H1 (cell line): ENCODE results near the gene MED10. TPM values are rescaled to one million over a fixed set of nuclear protein-coding genes. Genes with fewer than 3 reads are reported as not detected.

Experiments
- CTCF ChIA-PET: fragments of 300-600 bp; sonication (Branson Sonifier 250); formaldehyde crosslinking; loops from one replicate; lab custom pipeline; 2021; ENCODE audit not compliant: partially characterized antibody; lab: Charles Lee
- POLR2A ChIA-PET: fragments of 300-600 bp; sonication (Branson Sonifier 250); formaldehyde crosslinking; loops from one replicate; lab custom pipeline; 2021; ENCODE audit warnings: inconsistent platforms; ENCODE audit not compliant: partially characterized antibody; lab: Charles Lee
- DNase-seq, 2 experiments: peaks; one replicate each; pipeline versions ENCODE4 v3.0.0 to v3.0.0-alpha.2; 2010 to 2022; ENCODE audit warnings: low spot score in 2 of 2, low read depth in 1 of 2, mixed read lengths in 1 of 2
- FAIRE-seq: peaks from 2 replicates; lab custom pipeline; 2011; peaks lifted over from hg19 to GRCh38; lab: Jason Lieb, UNC
- H2AFZ ChIP-seq: 2 replicates; pipeline ENCODE4 v1.8.1; 2012; ENCODE audit warnings: low read length, inconsistent platforms
- H2AK5ac ChIP-seq: 2 replicates; pipeline ENCODE4 v1.6.1; 2013; ENCODE audit warnings: low read depth, low read length
- H2BK120ac ChIP-seq: replicated peaks from 2 replicates; pipeline ENCODE3; 2013; ENCODE audit warnings: low read depth, low read length, inconsistent platforms
- H2BK12ac ChIP-seq: 2 replicates; pipeline ENCODE4 v1.6.1; 2013; ENCODE audit warnings: low read depth, low read length
- H2BK15ac ChIP-seq: 2 replicates; pipeline ENCODE4 v1.6.1; 2013; ENCODE audit warnings: low read length
- H2BK20ac ChIP-seq: 2 replicates; pipeline ENCODE4 v1.6.1; 2013; ENCODE audit warnings: low read length
- H2BK5ac ChIP-seq: 2 replicates; pipeline ENCODE4 v1.6.1; 2013; ENCODE audit warnings: low read depth, low read length
- H3K14ac ChIP-seq: 2 replicates; pipeline ENCODE4 v1.6.1; 2013; ENCODE audit warnings: inconsistent platforms; ENCODE audit not compliant: insufficient read length
- H3K18ac ChIP-seq: 2 replicates; pipeline ENCODE4 v1.6.1; 2013; ENCODE audit warnings: low read length; ENCODE audit errors: extremely low read depth
- H3K23ac ChIP-seq: 2 replicates; pipeline ENCODE4 v1.6.1; 2013; ENCODE audit warnings: inconsistent platforms; ENCODE audit not compliant: insufficient read length
- H3K23me2 ChIP-seq: 2 replicates; pipeline ENCODE4 v1.6.1; 2013; ENCODE audit warnings: low read depth, low read length
- H3K27ac ChIP-seq: 2 replicates; pipeline ENCODE4 v1.6.1; 2011; ENCODE audit warnings: low read depth, low read length, inconsistent platforms
- H3K27me3 ChIP-seq, 4 experiments: replicated peaks in 1 of 4; 1 replicate in 1 of 4; 2 replicates in 3 of 4; pipeline versions ENCODE4 v1.6.1 to v1.8.1; 2011 to 2013; ENCODE audit warnings: low read length in 3 of 4, mild to moderate bottlenecking in 3 of 4, inconsistent platforms in 2 of 4, mixed read lengths in 2 of 4, moderate library complexity in 1 of 4; ENCODE audit not compliant: control insufficient read depth in 3 of 4, insufficient read depth in 3 of 4; ENCODE audit errors: extremely low read depth in 1 of 4
- H3K36me3 ChIP-seq, 4 experiments: 2 replicates each; pipeline versions ENCODE4 v1.6.1 to v1.8.1; 2011 to 2013; ENCODE audit warnings: mild to moderate bottlenecking in 4 of 4, low read length in 3 of 4, moderate library complexity in 2 of 4, control low read depth in 1 of 4, inconsistent platforms in 1 of 4; ENCODE audit not compliant: insufficient read depth in 4 of 4, control insufficient read depth in 2 of 4
- H3K4ac ChIP-seq: replicated peaks from 2 replicates; pipeline ENCODE3; 2013; ENCODE audit warnings: low read length, low read depth, mixed read lengths, inconsistent platforms; ENCODE audit not compliant: insufficient read length
- H3K4me1 ChIP-seq, 4 experiments: replicated peaks in 1 of 4; 1 replicate in 1 of 4; 2 replicates in 3 of 4; pipeline versions ENCODE4 v1.6.1 to v1.8.1; 2011 to 2013; ENCODE audit warnings: low read length in 3 of 4, inconsistent platforms in 2 of 4, mixed read lengths in 1 of 4; ENCODE audit not compliant: insufficient read depth in 4 of 4, control insufficient read depth in 3 of 4
- H3K4me2 ChIP-seq, 2 experiments: 2 replicates each; pipeline versions ENCODE4 v1.6.1 to v1.8.1; 2011 to 2013; ENCODE audit warnings: low read depth in 2 of 2, low read length in 2 of 2, control low read depth in 1 of 2, inconsistent platforms in 1 of 2, mild to moderate bottlenecking in 1 of 2; ENCODE audit not compliant: insufficient read depth in 1 of 2
- H3K4me3 ChIP-seq, 4 experiments: fragments of 200-600, 300-600 bp in 1 of 4; sonication (generic), shearing (Covaris generic), sonication (Bioruptor Twin) in 1 of 4; 2 replicates each; pipeline versions ENCODE4 v1.5.1 to v1.8.1; 2011 to 2016; ENCODE audit warnings: low read length in 4 of 4, low read depth in 3 of 4, control low read depth in 2 of 4, inconsistent platforms in 2 of 4, mild to moderate bottlenecking in 2 of 4, mixed read lengths in 1 of 4, moderate library complexity in 1 of 4; ENCODE audit not compliant: insufficient read depth in 2 of 4; ENCODE audit errors: extremely low read depth in 1 of 4
- H3K56ac ChIP-seq: replicated peaks from 2 replicates; pipeline ENCODE3; 2013; ENCODE audit warnings: low read depth, mild to moderate bottlenecking, mixed read lengths, low read length, inconsistent platforms; ENCODE audit not compliant: insufficient read length
- H3K79me1 ChIP-seq: 2 replicates; pipeline ENCODE4 v1.6.1; 2013; ENCODE audit warnings: low read depth, low read length, control low read depth
- H3K79me2 ChIP-seq, 2 experiments: 2 replicates each; pipeline versions ENCODE4 v1.6.1 to v1.8.1; 2012 to 2013; ENCODE audit warnings: low read length in 2 of 2, mild to moderate bottlenecking in 2 of 2, inconsistent platforms in 1 of 2; ENCODE audit not compliant: insufficient read depth in 2 of 2, control insufficient read depth in 1 of 2
- H3K9ac ChIP-seq, 4 experiments: replicated peaks in 1 of 4; 1 replicate in 1 of 4; 2 replicates in 3 of 4; pipeline versions ENCODE4 v1.6.1 to v1.8.1; 2011 to 2013; ENCODE audit warnings: low read depth in 3 of 4, low read length in 3 of 4, control low read depth in 2 of 4, mild to moderate bottlenecking in 2 of 4, moderate library complexity in 2 of 4, inconsistent platforms in 1 of 4; ENCODE audit errors: extremely low read depth in 1 of 4
- H3K9me3 ChIP-seq, 2 experiments: 2 replicates each; pipeline versions ENCODE4 v1.6.1 to v1.8.1; 2012 to 2013; ENCODE audit warnings: mild to moderate bottlenecking in 2 of 2, moderate library complexity in 2 of 2, control low read depth in 1 of 2, inconsistent platforms in 1 of 2, low read depth in 1 of 2, low read length in 1 of 2, mixed read lengths in 1 of 2; ENCODE audit not compliant: insufficient read depth in 2 of 2
- H4K20me1 ChIP-seq, 2 experiments: replicated peaks in 1 of 2; 2 replicates each; pipeline versions ENCODE3 to v1.8.1; 2011 to 2013; ENCODE audit warnings: inconsistent platforms in 2 of 2, low read length in 2 of 2, mild to moderate bottlenecking in 1 of 2; ENCODE audit not compliant: insufficient read depth in 2 of 2, control insufficient read depth in 1 of 2
- H4K5ac ChIP-seq: 2 replicates; pipeline ENCODE4 v1.6.1; 2013; ENCODE audit warnings: low read length, low read depth, mixed read lengths, inconsistent platforms; ENCODE audit not compliant: insufficient read length
- H4K8ac ChIP-seq: 2 replicates; pipeline ENCODE4 v1.8.0; 2013; ENCODE audit warnings: mild to moderate bottlenecking, moderate library complexity, low read length, inconsistent platforms; ENCODE audit not compliant: insufficient read depth; ENCODE audit errors: extremely low read depth
- H4K91ac ChIP-seq: replicated peaks from 2 replicates; pipeline ENCODE3; 2013; ENCODE audit warnings: low read length, mixed read lengths, inconsistent platforms; ENCODE audit not compliant: insufficient read length
- ASH2L ChIP-seq: fragments of 200-600, 300-600 bp; sonication (generic); IDR thresholded peaks from one replicate; pipeline ENCODE4 v1.7.1; 2017; ENCODE audit warnings: low read length
- JUND ChIP-seq: IDR thresholded peaks from 2 replicates; pipeline ENCODE4 v1.6.1; 2011; ENCODE audit warnings: mild to moderate bottlenecking, improper control_type of control experiment, low read length
- WGBS, 2 experiments: shearing (Covaris generic) in 1 of 2; methylation state at CpG; one replicate each; pipeline versions ENCODE4 v1.1.6 to v1.1.7; 2013 to 2015; ENCODE audit warnings: low lambda C conversion rate in 2 of 2, mixed read lengths in 2 of 2, inconsistent platforms in 1 of 2, low coverage in 1 of 2, missing lambda C conversion rate in 1 of 2; ENCODE audit not compliant: insufficient replicate concordance in 2 of 2, insufficient coverage in 1 of 2, insufficient read length in 1 of 2; ENCODE audit errors: extremely low coverage in 1 of 2, missing lambda C conversion rate in 1 of 2; 5-methylcytosine and 5-hydroxymethylcytosine counted together
- polyA plus RNA-seq, 7 experiments: library from polyadenylated mRNA; depleted of rRNA in 3 of 7; stranded (reverse) in 5 of 7; unstranded in 2 of 7; fragments of >200 nt in 5 of 7; fragments of 200-250 nt in 2 of 7; gene quantifications; 1 replicate in 5 of 7; 2 replicates in 1 of 7; 4 replicates in 1 of 7; pipeline versions ENCODE4 v1.2.1 to v1.2.3, GENCODE V29; 2011 to 2013; ENCODE audit warnings: missing spikeins in 2 of 7, mixed read lengths in 2 of 7
- total RNA-seq: library from RNA; stranded (reverse); fragmentation: NEBNext Ultra II Directional; extraction: Animal tissue kit (Norgen Biotek cat#: 25700); gene quantifications from 2 replicates; pipeline ENCODE4 v1.2.1, GENCODE V29; 2021
- TF ChIP-seq, protein P1 (sequence below): IDR thresholded peaks from 2 replicates; pipeline ENCODE4 v1.6.1; 2011; ENCODE audit warnings: low read depth, mild to moderate bottlenecking, low read length; ENCODE audit not compliant: insufficient read depth

The MED10 gene
- total and polyA plus RNA-seq, 2 of the 8 experiments (the other 6 are each of a cell fraction or from before 2014, with no cell fraction given), result 20.1 to 23.2 TPM

DNA sequence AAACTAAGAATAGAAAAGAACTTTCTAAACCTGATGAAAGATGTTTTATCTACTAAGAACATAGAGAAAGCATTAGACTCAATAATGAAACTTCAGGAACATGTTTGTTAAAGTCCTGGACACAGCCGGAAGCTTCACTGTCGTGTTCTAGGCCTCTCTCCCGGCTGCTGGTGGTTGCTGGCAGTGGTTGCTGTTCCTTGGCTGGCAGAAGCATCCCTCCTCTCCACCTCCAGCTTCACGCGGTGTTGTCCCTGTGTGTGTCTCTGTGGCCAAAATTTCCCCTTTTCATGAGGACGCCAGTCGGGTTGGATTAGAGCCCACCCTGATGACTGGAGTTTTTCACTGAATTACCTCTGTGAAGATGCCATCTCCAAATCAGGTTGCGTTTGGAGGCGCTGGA, 6.5 kb upstream of the MED10 start:
- Histone ChIP-seq H3K4me3 (no peak overlapping the region), H2BK120ac (no peak overlapping the region), H3K14ac (no peak overlapping the region), H2BK12ac (no peak overlapping the region), H3K79me1 (no peaks in the 10 kb centered on the region), H3K9me3 (no peaks in the 10 kb centered on the region), H4K91ac (no peak overlapping the region), H3K4me1 (peaks cover 0 to 9% (median 2%) of the 10 kb centered on the region in 4 experiments; a peak in 2 of 7 replicates), H3K27ac (no peak overlapping the region), H2AFZ (no peak overlapping the region), H4K20me1 (no peaks in the 10 kb centered on the region), H3K18ac (no peak overlapping the region), H3K9ac (no peak overlapping the region), H4K8ac (peak overlapping the region; percentile 73; the same call in 1 of the 2 replicates), H3K4me2 (no peak overlapping the region), H3K27me3 (no peaks in the 10 kb centered on the region), H3K79me2 (no peaks in the 10 kb centered on the region), H2AK5ac (no peak overlapping the region), H2BK15ac (no peak overlapping the region), H4K5ac (no peak overlapping the region), H2BK5ac (no peak overlapping the region), H3K56ac (no peak overlapping the region), H3K36me3 (no peaks in the 10 kb centered on the region; a peak in 1 of 8 replicates), H3K4ac (no peak overlapping the region), H2BK20ac (no peak overlapping the region), H3K23ac (no peak overlapping the region), H3K23me2 (no peaks in the 10 kb centered on the region)
- WGBS, 2 experiments, result 94% methylated on average over 9 of the region's 9 CpGs; no CpG with 5 or more reads in 1 of the 2 experiments
- POLR2A ChIA-PET, result no interaction called here
- CTCF ChIA-PET, result interaction anchor here (1.2 kb wide), 1 partner anchor 20 kb away, joined by 3 read pairs; no protein-coding TSS in a partner anchor
- TF ChIP-seq ASH2L (no peak), JUND (no peak)
- TF ChIP-seq, protein P1, sequence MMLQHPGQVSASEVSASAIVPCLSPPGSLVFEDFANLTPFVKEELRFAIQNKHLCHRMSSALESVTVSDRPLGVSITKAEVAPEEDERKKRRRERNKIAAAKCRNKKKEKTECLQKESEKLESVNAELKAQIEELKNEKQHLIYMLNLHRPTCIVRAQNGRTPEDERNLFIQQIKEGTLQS, result no peak
- no peak for DNase-seq
- no peak for FAIRE-seq
